HCEC 1CT (cell line): ENCODE results near the gene VIM.

Experiments
- DNase-seq: peaks from one replicate; pipeline ENCODE4 v3.0.0-alpha.2; 2017

Gene VIM

DNA sequence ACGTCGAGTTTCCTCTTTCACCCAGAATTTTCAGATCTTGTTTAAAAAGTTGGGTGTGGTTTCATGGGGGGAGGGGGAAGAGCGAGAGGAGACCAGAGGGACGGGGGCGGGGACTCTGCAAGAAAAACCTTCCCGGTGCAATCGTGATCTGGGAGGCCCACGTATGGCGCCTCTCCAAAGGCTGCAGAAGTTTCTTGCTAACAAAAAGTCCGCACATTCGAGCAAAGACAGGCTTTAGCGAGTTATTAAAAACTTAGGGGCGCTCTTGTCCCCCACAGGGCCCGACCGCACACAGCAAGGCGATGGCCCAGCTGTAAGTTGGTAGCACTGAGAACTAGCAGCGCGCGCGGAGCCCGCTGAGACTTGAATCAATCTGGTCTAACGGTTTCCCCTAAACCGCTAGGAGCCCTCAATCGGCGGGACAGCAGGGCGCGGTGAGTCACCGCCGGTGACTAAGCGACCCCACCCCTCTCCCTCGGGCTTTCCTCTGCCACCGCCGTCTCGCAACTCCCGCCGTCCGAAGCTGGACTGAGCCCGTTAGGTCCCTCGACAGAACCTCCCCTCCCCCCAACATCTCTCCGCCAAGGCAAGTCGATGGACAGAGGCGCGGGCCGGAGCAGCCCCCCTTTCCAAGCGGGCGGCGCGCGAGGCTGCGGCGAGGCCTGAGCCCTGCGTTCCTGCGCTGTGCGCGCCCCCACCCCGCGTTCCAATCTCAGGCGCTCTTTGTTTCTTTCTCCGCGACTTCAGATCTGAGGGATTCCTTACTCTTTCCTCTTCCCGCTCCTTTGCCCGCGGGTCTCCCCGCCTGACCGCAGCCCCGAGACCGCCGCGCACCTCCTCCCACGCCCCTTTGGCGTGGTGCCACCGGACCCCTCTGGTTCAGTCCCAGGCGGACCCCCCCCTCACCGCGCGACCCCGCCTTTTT, at the start of gene VIM:
VIM (plus strand) TSS at position 151 of the 925 bp plus-strand sequence. CDS start 1,182 bp downstream, outside the sequence.
- DNase-seq = peak; percentile 100

DNA sequence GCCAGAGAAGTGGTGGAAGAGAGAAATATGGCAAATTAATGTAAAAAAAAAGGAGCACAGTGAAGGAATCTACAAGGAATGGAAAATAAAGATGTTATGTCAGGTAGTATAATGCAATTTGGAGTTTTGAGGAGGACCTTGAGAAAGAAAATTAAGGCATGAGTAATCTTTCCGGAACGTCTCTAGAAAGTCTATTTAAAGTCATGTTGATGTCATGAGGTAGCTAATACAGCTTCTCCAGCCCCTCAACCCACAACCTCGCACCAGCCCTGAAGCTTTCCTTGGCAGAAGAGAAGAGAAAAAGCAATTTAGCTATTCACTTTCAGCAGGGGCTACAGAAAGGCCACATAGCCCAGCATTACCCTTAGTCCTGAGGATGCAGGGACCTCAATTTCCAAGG, 49.0 kb upstream of the VIM start:
- DNase-seq = no peak

DNA sequence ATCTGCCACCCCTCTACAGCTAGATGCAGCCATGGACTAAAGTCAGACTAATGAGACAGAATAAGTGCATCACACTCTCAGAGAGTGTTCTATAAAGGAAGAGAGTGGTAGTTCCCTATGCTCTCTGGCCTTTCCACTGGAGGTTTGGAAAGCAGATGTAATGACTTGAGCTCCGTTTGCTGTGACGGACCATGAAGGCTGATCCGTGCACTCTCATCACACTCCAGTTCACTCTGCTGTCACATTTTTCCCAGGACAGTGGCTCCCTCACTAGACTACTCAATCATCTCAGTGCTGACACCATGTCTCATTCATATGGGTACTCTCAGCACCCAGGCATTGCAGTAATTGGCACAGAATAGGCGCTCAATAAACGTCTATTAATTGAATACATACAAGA, 46.9 kb upstream of the VIM start:
- no peak for DNase-seq

DNA sequence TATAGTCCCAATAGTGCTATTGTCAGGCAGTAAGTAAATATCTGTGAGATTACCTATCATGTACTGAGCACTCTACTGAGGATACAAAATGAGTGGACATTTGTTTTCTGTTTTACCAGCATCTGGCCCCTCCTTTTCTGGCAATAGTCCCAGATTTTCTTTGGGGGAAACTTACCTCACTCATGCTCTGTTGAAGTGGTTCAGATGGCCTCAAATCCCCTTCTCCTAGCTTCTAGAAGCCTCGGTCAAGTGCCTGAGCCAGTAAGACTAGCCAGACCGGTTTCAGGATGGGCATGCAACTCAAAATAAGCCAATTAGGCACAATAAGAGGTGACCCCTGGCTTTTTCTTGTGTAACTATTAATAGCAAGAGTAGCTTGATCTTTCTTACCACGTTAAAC, 46.3 kb upstream of the VIM start:
- no peak for DNase-seq

DNA sequence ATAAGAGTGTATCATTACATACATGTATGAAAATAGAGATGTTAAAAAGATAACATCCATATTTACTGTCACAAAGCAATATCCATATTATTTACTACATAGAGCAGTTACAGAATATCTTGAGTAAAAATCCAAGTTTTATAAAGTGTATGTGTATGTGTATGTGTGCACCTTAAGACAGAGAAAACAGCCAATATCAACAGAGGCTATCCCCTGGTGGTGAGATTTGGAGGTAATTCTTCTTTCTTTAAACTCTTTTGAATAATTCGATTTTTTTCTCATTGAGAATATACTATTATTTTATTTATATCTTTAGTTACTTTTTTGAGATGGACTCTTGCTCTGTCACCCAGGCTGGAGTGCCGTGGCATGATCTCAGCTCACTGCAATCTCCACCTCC, 44.9 kb upstream of the VIM start:
- no peak for DNase-seq

DNA sequence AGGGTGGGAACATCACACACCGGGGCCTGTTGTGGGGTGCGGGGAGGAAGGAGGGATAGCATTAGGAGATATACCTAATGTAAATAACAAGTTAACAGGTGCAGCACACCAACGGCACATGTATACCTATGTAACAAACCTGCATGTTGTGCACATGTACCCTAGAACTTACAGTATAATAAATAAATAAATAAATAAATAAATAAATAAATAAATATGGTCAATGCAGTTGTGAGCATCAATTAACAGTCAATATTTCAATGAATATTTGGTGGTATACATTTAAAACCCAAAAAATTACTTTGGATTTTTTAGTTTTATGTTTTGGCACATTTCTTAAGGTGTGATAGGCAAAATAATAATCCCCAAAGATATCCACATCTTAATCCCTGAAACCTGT, 42.2 kb upstream of the VIM start:
- no peak for DNase-seq

DNA sequence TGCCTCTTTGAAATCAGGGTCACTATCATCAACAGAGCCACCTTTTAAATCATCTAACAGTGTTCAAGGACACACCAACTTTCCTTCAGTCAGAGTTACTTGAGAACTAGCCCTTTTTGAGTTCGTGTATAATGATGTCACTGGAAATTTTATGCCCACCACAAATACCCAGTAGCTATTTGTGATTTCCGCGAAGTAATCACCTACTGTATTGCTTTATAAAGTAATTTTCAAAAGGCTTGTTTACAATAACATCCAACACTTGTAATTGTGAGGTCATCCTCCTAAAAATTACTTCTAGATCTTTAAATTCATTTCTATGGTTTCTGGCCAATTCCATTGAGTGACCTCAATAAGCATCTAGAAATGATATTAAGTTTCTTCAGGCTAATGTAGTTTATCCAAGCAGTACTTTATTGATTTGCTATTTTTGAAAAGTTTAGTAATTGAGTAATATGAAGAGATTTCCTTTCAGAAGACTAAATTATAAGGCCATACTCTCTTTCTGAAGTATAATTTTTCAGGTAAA, 39.3 kb upstream of the VIM start:
- DNase-seq = no peak

DNA sequence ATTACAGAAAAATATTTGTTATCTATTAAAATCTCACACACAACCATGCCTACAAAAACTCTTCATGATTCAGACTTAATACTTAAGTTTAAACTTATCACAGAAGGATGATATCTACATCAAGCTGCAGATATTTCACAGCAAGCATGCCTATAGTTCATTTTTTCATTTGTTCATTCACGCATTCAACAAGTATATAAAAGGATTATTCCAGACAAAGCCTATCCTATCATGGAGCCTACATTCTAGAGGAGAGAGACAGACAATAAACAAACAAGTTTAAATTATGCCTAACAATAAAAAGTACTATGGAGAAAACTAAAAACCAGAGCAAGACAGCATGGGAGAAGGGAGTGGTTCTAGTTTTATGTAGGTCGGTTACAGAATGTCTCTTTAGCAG, 37.4 kb upstream of the VIM start:
- no peak for DNase-seq

DNA sequence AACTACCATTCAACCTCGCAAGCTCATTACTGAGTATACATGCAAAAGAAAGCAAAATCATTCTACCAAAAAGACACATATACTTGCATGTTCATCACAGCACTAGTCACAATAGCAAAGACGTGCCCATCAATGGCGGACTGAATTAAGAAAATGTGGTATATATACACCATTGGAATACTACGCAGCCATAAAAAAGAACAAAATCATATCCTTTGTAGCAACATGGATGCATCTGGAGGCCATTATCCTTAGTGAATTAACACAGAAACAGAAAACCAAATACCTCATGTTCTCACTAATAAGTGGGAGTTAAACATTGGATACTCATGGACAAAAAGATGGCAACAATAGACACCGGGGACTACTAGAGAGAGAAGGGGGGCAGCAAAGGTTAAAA, 33.0 kb upstream of the VIM start:
- DNase-seq = no peak

DNA sequence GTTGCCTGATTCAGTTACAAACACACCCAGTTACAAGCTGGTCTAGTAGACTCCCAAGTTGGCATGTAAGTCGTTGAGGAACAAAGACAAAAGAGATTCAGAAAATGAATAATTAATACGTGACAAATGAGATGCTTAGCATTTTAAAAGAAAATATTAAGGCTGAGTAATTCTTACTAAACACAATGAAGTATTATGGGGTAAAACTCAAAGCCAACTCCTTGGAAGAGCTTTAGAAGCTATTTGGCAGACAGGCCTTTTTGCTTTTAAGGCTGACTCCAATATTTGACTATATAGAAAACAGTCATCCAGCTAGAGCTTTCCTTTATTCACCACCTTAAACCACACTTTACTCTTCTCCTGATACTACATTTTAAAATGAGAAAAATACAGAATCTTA, 32.0 kb upstream of the VIM start:
- no peak for DNase-seq

DNA sequence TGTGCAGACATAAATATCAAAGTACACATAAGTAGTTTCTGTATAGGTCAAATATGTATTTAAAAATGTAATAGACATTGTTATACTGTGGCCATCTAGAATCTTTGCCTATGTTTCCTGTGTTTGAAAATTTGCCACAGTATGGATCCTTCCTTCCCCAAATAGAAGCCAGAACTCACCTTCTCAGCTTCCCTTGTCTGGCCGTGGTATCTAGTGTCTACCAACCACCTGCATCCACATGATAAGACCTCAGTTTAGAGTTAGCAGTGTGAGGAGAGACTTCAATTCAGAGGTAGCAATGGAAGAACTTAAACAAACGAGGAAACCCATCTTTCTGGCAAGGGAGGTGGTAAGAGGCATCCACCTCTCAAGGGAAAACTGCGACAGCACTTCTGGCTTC, 31.5 kb upstream of the VIM start:
- DNase-seq = no peak

DNA sequence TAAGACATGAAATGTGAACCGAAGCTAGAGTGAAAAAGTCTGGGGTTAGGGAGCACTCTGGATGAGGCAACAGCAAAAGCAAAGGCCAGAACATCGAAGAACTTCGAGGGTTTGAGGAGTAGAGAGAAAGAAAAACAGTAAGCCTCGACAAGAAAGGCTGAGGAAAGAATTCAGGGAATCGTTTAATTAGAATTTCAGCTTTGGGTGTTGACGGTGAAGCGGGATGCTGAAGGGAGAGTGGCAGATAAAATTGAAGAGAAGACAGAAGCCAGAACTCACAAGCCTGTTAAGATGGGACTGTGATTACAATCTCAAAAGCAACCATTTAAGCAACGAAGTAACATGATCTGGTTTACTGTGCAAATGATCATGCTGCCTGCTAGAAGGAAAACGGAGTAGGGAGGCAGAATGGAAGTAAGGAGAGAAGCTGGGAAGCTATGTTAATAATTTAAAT, 28.7 kb upstream of the VIM start:
- DNase-seq = peak; percentile 63

DNA sequence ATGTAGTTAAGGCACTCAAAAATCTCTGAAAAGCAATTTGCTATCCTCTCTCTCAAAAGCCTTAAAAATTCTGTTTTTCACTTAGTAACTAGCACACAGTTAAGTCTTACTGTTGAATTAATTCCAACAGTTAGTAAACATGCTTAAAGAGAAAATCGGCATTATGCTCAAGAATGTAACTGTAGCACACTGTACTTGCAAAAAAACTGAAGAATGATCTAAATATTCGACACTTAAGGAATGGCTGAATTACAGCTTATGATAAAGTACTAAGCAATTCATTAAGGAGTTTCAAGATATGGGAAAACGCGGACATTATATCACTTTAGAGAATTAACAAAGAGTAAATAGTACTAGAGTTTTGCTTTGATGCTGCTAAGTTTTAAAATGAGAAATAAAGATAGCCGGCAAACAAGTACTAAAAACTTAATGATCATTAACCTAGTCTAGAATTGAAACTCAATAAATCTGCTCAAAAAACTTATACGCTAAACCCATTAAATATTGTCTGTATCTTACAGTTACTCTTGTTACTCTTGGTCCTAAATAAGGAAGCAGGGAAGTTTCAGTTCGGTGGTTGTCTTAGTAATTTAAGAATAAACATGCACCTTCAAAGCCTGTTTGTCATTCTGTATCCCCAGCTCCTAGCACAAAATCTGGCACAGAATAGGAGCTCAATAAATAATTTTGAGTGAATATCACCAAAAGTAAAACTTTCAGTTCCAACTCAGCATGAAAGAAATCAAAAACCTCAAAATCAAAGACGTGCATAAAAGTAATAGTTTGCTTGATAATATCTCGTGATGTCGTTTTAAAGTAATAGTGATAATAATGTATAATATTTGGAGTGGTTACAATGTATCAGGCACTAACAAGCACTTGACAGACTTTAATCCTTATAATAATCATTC, 27.8 kb upstream of the VIM start:
- DNase-seq = peak; percentile 35

DNA sequence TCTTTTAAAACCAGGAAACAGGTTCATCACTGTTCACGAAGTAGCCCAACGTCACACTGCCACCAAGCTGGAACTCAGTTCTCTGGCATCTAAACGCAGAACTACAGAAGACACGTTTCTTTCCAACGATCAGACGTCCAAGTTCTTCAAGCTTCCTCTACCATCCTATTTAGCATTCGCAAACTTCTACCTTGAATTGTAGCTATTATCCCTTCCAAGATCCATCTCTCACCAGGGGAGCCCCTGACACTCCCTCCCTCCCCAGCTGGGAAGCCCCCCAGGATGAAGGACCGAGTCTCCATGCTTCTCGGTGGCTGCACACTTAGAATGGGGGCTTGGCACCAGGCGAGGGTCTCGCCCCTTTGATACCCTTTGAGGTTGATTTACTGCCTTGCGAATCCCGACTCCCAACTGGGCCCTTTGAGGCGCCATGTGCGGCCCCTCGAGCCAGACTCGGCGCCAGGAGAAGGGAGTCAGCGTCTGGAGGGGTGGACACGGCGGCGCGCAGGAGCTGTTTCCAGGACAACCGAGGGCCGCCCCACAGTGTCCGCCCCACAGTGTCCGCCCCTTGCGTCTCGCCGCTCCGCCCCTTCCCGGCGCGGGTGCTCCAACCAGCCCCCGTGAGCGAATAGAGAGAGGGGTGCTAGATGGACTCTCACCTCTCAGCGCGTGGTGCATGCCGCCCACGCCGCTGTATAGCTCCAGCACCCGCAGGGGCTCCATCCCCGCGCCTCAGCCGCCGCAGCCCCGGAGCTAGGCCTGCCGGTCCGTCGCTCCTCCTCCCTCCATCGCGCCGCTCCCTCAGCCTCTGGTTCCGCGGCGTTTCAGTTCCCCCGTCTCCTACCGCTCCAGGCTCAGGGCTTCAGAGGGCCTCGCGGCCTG, 26.9 kb upstream of the VIM start, which contains the start of gene TRDMT1:
TRDMT1 (minus strand) TSS at position 761 of the 882 bp plus-strand sequence; CDS start at position 723, 38 bp downstream.
- DNase-seq = peak; percentile 94

DNA sequence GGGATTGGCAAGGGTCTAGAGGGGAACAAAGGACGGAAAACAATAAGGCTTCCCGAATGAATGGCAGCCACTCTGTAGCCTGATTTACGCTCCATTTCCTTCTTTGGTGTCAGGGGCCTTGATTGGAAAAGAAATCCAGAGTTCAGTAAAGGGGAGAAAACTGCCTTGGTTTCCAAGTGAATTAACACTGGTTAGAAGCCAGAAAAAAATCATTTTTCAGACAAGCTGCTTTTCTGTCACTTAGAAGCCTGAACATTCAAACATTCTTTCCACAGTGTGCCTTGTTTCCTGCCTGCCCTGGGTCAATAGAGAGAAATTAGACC, 26.3 kb upstream of the VIM start:
- no peak for DNase-seq

DNA sequence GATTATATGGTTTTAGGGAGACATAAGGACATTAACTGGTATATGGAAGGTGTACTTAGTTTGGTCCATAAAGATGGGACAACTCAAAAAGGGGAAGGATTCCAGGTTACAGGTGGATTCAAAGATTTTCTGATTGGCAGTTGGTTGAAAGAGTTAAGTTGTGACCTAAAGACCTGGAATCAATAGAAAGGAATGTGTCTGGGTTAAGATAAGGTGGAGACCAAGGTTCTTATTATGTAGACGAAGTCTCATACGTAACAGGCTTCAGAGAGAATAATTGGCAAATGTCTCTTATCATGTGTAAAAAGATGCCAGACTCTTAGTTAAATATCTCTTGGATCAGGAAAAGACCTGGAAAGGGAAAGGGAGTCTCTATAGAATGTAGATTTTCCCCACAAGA, 25.5 kb upstream of the VIM start:
- DNase-seq = no peak

DNA sequence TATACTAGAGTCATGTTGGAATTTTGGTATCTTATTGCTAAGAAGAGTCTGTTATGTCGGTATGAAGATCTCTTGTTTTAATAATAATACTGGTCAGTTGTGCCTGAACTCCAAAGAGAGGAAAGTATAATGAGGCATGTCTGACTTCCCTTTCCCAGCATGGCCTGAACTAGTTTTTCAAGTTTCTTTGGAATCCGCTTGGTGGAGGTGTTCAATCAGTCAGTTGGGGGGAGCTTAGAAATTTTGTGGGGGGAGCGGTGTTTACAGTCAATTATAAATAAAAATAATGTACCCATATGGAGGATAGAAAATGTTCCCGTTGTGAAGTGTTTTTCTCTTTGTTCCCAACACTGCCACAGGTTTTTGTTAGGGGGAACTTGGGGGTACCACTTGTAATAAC, 25.0 kb upstream of the VIM start:
- DNase-seq = no peak

DNA sequence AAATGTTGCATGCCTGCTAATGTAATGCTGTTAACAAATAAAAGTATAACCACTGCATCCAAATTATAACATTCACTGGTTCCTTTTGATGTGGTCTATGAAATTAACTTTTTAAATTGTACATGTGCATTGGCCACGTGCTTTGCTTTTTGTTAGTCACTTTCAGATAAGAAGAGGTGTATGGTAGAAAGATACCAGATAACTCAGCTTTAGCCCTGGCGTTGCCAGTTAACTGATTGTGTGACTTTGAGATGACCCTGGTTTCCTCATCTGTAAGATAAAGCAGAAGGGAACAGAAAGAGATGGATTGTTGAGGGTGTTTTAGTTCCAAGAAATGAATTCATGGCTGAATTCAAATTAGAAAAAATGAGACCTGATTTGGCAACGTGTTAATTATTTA, 24.6 kb upstream of the VIM start:
- DNase-seq = no peak

DNA sequence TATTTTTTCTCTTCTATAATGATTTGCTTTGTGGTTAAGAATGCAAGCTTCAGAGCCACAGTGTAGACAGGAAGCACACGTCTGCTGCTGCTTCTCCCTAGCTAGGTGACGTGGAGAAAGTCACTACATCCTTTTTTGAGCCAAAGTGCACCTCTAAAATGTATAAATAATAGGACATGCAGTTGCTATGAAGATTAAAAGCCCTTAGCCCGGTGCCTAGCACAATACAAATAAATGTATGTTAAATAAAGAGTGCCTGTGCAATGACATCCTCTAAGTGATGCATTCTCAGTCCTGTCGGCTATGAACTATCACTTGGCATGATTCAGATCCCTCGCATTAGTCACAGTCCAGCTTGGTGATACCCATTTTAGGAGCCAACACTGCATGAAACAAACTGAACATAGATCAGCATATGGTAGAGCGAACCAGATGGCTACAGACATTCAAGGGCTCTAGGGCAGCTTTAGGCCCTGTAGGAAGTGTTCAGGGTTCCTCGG, 21.8 kb upstream of the VIM start:
- DNase-seq = peak; percentile 97

DNA sequence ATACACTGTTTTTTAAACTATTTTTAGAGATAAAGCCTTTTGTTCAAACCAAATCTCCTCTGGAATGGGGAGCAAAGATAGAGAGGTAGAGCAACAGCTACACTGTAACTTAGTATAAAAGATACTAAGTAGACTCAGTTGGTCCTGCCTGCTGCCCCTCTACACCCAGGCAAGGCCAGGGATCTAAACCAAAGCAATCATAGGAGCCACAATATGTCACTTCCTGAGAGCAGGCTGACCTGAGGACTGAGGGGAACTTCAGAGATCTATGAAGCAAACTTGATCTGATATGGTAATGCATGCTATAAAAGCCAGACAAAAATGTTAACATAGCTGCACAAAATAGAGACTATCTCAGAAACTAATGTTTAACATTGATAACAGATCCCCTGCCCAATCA, 19.6 kb upstream of the VIM start:
- no peak for DNase-seq

DNA sequence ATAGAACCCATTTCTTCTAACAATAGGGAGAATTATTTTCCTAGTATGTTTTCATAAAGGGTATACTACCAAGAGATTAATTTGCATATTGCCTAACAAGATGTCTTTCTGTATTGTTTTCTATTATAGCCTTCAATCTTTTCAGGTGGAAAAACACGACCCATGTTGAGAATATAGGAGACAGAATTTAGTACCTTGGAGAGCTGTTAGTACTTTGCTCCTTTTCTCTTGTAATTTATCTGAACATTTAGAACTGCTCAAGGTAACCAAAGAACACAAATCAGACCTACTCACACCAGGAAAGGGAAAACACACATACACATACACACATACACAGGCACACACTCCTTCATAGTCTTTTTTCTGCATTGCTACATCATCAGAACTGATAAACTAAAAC, 18.7 kb upstream of the VIM start:
- no peak for DNase-seq

DNA sequence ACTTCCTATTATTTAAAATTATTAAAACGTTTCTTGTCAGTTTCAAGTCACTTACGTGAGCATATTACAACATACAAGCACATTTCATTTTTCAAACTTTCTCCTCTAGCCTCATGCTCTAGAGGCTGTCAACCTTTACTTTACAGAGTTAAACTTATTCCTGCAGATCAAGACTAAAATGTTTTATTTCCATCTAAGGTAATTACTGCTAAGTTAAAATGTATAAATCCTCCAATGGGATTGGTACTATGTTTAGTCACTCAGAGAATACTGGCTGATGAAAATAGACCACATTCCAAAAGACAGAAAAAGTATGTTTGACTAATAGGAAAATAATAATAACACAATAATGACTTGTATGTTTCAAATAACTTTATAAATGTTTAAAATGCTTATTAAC, 18.2 kb upstream of the VIM start:
- peak; percentile 38 for DNase-seq
